ENCODE data around the gene LENG8.
"Not testable (repeated sequence)": the region's sequence is repeated elsewhere in the genome, so short reads cannot be mapped to it uniquely, and the experiment has no call there.

The LENG8 gene

DNA sequence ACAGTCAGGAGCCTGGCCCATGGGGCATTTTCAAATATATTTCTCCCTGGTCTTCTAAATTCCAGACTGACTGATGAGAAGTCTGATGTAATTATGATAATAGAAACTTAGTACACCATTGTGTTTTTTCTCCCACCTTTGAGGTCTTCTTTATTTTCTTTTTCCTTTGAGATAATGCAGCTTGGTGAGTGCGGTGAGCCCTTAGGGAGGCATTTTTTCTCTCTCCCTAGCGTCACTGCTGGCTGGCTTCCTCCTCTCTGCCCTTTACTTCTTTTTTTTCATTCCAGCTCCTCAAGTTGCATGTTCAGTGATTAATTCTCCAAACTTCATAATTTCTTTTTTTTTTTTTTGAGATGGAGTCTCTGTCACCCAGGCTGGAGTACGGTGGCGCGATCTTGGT is 36.9 kb downstream of the LENG8 start:
- no peak for DNase-seq

DNA sequence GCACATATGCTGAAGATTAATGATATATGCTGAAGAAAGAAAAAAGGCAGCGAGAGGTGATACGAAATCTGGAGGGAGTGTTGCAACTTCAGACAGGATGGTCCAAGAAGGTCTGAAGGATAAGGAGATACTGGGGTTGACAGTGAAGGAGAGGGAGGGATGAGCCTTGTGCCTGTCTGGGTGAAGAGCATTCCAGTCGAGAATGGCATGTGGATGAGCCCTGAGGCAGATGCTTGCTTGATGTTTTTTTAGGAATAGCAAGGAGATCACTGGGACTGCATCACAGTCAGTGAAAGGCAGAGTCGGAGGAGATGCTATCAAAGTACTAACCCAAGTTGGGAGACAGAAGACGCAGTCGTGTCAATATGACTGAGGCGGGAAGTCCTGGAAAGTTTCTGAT is 40.3 kb downstream of the LENG8 start:
- no peak for DNase-seq

DNA sequence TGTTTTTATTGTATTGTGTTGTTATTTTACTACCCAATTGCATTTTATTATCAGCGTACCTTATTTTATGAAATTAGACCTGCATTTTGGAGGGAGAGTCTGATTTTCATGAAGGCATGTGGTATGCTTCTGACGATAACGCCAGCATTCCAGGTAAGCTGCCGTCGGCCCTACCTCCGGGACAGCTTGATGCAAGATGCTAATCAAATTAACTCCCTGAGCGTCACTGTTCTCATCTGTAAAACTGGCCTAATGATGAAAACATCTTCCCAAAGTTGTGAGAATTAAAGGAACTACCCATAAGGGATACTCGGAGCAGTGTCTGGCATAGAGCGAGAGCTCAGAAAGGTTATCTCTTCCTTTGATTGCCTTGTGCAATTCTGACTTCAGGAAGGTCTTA is 40.8 kb downstream of the LENG8 start:
- DNase-seq, result no peak

DNA sequence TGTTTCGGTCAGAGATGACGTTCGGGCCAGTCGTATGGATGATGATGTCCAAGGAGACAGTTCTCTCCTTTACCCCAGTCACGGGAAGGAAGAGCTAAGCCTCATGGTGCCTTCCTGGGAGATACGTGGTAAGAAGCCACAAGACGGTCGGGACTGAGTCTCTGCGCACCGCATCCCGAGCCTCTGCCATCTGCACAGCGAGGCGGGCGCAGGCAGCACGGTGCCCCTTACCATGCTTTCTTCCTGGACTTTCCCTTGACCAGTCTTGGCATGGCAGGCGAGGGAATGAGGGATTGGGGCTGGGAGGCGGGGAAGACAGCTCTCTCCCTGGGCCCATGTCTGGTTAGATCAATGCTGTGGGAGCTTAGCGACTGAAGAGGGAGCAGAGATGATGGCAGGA is 43.6 kb downstream of the LENG8 start:
- no peak for DNase-seq

DNA sequence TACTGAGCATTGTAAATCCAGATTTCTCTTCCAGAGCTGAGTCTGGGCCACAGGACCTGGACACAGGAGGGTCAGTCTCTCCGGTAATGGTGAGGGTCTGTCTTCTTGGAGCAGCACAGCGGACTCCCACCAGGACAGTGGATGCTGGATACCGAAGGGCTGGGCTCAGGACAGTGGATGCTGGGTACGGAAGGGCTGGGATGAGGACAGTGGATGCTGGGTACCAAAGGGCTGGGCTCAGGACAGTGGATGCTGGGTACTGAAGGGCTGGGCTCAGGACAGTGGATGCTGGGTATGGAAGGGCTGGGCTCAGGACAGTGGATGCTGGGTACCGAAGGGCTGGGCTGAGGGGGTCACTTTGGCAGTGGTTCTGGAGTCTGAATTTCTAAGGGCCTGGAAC is 44.1 kb downstream of the LENG8 start:
- not testable (repeated sequence) for DNase-seq

DNA sequence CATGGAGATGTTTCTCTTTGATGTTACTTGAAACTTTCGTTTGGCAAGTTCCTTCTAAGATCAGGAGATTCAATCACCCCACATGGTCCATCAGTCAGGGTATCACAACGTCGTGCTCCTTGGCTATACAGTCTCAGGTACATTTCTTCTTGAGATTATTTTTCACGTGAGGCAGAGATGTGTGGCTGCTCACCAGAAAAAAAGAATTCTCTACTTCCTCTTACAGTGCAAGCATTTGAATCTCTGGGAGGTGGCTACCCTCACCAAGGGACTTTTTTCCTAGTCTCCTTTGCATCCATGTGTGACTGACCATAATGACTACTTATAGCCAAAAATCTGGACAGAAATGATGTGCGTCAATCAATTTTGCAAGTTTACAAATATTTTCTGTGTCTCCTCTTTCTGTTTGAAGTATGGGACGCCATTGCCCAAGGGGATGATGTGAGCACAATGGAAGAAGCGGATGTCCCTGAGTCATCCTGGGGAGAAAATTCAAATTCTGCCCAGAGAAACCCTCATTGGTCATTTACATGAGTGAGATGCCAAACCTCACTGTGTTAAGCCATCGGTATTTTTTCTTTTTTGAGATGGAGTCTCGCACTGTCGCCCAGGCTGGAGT is 45.1 kb downstream of the LENG8 start:
- no peak for DNase-seq

DNA sequence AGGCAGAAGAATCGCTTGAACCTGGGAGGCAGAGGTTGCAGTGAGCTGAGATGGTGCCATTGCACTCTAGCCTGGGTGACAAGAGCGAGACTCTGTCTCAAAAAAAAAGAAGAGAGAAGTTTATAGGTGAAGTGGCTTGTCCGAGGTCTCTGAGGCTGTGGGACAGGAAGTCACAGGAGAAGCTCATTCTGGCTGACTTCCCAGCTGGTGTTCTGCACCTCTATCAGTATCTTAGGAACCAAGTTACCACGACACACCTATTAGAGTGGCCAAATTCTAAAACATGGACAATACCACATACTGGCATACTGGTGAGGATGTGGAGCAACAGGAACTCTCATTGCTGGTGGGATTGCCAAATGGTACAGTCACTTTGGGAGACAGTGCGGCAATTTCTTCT is 46.3 kb downstream of the LENG8 start:
- DNase-seq, result not testable (repeated sequence)

DNA sequence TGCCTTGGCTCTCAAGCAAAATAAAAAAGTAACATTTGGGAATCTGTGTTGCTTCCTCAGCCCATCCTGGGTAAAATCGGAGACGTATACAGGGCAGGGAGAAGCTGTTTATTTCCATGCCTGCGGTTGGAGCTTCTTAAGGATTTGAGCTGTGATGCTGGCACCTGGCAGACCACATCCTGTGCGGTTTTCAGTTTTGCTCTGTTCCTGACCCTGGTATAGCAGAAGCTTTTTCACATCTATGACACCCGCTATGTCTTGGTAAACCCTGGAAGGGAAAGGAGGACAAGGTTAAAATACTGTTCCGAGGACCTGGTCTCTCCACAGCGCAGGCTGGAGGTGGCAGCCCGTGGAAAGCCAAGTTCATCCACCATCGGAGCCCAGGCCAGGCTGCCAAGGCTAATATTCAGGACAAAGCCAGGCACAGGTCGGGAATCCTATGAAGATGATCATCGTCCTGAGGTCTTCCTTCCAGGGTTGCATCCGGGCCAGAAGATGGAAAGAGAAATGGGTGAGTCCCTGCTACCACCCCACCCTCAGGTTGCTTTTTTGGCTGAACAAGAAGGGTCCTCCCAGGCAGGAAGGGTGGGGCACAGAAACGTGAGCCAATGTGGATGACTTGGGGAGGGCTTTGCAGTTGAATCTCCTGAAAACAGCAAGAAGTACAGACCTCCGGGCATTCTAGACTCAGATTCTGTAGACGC is 48.9 kb downstream of the LENG8 start:
- DNase-seq, result not testable (repeated sequence)

DNA sequence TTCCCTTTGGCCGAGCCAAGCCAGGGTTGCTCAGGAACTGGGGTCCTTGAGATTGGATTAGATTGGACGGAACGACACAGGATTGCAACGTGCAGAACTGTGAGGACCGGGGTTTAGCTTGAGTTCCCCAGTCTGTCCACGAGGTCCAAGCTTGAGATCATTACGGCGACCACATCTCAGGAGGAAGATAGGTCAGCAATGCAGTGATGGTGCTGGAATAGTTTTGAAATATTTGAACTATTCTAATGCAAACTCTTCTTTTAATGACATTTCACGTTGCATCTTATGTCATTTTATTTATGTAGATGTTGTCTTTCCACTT is 49.4 kb downstream of the LENG8 start:
- not testable (repeated sequence) for DNase-seq

DNA sequence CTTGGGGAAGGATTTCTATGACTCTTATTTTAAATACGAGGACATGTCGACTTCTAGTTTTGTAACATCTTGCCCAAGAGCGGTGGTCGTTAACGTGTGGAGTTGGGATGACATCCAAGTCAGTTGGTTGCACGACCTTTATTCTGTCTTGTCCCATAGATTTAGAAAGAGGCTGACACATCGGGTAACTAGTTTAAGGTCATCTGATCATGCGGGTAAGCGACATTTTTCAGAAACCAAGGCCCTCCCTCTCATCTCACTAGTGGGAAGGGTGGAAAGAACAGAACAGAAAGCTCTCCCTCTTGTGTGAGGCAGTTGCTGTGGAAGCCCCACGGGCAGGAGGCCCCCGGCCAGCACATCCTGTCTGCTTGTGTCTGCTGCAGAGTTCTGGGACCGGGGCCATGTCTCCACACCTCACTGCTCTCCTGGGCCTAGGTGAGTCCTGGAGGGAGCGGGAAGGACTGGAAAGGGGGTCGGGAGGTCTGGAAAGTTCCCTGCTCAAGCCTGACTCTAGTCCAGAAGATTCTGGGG is 53.6 kb downstream of the LENG8 start, which contains the start of gene LAIR2:
LAIR2 (plus strand) TSS at position 314 of the 531 bp plus-strand sequence; CDS start at position 402, 88 bp downstream.
- DNase-seq, result no peak

DNA sequence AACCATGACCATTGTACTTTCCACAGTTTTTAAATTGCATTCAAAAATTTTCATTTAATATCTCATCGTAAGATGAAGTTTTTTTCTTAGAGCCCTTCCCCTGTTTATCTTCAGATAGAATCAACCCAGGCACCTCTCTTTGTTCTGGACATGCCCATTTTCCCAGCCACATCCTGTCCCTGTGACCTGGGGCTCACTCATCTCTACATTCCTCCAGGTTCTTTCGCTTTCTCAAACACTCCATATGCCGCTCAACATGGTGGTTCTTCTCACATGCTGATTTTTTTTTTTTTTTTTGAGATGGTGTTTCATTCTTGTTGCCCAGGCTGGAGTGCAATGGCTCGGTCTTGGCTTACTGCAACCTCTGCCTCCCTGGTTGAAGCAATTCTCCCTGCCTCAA is 56.5 kb downstream of the LENG8 start:
- DNase-seq, result not testable (repeated sequence)

DNA sequence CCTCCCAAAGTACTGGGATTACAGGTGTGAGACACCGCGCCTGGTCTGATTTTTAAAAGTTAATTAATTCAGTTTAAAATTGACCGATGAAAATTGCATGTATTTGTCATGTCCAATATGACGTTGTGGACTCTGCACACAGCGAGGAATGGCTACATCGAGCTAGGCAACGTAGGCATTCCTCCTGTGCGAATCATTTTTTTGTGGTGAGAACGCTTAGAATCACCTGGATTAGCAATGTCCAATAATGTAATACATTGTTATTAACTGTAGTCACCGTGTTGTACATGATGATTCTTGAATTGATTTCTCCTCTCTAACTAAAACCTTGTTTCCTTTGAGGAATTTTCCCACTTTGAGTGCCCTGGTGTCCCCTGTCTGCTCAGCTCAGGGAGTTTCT is 57.1 kb downstream of the LENG8 start:
- DNase-seq, result no peak

DNA sequence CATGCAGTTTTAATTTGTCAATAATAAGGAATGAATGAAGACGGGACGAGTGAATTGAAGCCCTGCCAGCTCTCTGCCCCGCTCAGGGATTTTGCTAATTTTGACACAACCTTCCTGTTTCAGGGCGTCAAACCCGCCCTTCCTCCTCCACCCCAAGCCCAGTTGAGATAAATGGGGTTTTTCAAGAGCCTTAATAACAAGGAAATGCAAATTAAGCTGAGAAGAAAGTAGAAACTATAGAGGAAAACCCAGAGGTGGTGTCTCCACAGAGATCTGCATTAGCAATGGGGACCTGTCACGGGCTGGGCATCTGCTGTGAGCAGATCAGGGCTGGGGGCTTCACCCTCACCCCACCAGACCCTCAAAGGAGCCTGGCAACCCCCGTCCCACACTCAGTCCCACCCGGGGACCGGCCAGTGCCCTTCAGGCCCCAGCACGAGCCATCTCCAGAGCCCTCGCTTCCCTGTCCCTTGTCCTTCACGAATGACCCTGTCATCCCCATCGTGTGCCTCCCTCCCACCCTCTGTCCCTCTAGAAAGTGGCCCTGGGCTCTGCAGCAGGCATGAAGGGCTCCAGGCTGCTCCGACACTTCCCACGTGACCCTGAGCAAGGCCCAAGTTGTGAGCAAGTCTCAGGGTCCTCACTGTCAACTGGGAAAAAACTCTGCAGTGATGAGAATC is 58.2 kb downstream of the LENG8 start:
- DNase-seq, result not testable (repeated sequence)

DNA sequence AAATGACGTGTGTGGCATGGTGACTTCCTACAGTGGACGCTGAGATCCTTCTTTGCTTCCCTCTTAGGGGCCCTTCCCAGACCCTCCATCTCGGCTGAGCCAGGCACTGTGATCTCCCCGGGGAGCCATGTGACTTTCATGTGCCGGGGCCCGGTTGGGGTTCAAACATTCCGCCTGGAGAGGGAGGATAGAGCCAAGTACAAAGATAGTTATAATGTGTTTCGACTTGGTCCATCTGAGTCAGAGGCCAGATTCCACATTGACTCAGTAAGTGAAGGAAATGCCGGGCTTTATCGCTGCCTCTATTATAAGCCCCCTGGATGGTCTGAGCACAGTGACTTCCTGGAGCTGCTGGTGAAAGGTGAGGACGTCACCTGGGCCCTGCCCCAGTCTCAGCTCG is 58.8 kb downstream of the LENG8 start:
- DNase-seq, result no peak

DNA sequence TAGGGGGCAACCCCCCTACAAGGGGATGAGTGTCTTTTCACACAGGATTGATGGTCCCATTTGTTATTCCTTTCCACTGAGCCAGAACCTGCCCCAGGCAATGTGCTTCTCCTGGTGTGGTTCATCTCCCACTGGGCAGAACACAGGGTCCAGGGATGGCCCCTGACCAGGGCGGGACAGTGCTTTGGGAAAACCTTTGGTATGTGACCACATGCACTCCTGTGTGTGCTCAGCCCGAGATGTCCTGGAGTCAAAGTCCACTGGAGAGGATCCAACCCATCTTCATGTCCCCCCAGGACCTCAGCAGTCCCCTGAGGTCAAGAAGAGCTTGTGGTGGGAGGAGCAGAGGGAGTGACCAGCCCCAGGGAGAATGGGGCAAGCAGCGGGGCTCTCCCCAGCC is 59.5 kb downstream of the LENG8 start:
- not testable (repeated sequence) for DNase-seq

DNA sequence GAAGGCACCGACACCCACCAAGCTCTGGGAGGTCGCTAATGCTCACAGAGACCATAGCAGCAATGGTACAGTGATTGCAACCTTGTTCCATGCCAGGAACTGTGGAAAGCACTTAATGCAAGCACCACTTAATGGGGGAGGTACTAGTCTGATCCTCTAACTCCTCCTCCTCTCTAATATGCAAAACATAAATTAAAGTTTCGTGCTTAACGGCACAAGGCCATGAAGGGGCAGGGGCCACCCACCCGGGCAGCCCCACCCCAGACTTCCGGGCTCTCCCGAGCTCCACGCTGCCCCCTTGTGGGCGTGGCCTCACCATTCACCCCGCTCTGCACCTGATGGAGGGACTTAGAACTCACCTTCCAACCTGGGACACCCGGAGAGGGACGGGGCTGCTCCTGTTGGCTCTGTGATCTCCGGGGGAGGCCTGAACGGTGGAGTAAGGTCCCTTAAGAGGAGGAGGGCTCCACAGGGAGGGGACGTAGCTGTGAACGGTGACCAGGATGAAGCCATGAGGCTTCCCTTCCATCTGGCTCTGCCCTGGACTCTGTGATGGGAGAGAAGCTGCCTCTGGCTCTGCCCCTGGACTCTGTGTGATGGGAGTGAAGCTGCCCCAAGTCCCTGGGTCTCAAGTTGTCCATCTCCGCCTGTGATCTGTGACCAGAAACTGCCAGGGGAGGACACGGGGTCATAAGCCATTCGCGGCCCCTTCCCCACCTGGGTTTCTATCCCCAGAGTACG is 60.4 kb downstream of the LENG8 start:
- not testable (repeated sequence) for DNase-seq
